CD4-positive, alpha-beta T cell treated with Interleukin-6 for 4 hours (primary cell): ENCODE measurements around the gene CEP112.

ENCODE experiments used
- DNase-seq: peaks from one replicate; pipeline ENCODE4 v3.0.0-alpha.2; 2020; ENCODE audit warnings: mixed read lengths

The CEP112 gene

DNA sequence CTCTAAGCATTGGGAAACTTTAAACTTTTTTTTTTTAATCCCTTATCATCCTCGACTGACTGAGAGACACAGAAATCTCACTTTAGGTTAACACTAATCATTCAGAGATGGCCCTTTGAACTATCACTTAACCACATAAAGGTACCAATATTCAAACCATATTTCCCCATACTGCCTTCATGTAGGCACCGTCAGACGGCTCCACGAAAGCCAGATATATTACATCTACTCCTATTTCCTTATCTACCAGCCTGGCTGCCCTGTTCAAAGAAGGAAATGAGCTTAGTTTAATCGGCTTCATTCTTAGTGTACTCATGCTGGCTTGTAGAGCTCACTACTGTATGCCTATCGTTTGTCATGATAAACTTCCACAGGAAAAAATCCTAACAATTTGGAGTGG, 270.9 kb downstream of the CEP112 start:
- no peak for DNase-seq

DNA sequence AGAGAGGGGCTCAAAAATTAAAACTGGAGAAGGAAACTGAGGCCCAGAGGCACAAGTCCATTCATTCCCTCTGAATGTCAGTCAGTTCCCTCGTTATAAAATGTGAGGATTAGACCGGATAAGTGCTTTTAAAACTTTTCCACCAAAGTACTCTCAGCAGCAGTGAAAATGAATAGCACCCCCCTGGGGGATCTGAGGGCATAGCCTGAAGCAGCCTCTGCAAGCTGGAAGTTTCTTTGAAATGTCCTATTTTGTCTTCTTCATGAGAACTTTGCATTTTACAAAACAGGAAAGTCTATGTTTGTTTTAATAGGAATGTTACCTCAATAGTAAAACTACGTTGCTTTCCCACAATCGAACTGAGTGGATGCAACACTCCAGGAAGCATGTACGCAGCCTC, 273.0 kb downstream of the CEP112 start:
- no peak for DNase-seq

DNA sequence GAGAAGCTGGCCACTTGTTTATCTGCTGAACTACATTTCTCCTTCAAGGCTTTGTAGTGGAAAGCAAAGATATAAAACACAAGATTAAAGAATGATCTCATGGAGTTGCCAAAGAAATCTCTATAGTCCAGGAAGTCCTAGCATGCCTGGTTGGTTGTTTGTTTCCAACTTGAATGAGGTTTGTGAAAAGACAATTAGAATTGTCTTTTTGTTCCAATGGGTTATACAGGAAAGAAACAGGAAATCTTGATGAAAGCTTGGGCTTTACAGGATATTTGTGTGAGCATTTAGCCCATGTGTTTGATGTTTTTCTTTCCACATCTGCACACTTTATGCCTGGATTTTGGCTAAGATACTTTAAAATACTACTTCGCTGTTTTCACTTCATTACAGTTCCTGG, 273.4 kb downstream of the CEP112 start:
- no peak for DNase-seq

DNA sequence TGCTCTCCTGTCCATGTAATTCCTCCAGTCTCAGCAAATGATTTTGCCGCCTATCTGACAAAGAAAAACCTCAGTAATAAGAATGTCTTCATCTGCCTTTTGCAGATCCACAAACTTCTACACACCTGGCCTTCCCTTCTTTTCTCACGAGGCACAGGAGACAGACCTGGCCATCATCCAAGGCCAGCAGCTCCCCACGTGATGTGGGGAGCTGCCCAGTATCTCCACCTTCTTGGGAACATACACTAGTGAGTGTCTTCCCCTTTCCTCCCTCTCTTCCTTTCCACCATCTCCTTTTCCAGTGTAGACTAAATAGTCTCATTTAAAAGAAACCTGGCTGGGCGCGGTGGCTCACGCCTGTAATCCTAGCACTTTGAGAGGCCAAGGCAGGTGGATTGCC, 274.4 kb downstream of the CEP112 start:
- no peak for DNase-seq

DNA sequence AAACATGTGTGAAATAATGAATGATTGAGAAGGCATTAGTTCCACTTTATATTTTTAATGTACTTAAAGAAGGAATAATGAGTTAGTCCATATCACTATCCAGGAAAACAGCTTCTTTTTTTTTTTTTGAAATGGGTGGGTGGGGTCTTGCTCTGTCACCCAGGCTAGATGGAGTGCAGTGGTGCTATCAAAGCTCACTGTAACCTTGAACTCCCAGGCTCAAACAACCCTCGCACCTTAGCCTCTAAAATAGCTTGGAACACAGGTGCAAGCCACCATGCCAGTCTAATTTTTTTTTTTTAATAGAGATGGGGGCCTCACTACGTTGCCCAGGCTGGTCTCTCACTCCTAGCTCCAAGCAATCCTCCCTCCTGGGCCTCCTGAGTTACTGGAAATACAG, 275.5 kb downstream of the CEP112 start:
- DNase-seq = no peak

DNA sequence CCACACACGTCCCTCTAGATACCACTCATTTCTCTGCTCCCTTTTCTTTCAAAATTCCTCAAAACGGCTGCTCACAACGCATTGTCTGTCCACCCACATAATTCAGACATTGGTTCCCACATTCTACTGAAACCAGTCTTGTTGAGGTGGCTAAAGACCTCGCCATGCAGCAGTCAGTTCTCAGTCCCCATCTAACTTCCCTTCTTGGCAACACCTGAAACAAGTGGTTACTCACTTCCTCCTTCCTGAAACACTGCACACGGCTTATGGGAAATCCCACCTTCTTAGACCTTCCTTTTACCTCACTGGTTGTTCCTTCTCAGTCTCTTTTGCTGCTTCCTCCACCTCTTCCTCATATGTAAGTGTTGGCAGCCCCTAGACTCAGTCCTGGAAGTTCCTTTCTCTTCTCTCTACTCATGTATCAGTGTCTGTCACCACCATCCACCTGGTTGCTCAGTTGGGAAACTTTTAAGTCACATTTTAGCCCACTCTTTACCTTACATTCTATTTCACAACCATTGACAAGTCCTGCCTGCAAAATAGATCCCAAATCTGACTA, 277.1 kb downstream of the CEP112 start:
- DNase-seq = no peak

DNA sequence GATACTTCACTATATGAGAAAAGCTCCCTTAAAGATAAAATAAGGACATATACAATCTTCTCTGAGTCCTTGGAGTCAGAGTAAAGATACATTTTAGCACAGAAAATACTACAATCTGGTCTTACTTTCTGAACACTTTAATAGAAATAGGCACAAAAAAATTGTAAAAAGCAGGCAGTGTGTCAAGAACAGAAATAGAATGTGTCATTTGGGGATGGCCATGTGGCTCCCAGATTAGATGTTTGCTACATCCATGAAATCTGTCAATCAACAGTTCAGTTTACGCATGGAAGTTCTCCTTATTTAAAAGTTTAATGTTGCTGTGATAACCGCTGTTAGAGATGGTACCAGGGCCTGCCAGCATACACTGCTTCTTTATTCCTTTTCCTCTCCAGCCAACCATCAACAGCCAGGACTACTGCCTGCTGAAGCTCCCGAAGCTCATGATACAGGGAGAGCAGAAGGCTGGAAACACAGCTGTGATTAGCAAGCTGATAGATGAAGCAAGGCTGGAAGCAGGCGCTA, 278.5 kb downstream of the CEP112 start:
- no peak for DNase-seq

DNA sequence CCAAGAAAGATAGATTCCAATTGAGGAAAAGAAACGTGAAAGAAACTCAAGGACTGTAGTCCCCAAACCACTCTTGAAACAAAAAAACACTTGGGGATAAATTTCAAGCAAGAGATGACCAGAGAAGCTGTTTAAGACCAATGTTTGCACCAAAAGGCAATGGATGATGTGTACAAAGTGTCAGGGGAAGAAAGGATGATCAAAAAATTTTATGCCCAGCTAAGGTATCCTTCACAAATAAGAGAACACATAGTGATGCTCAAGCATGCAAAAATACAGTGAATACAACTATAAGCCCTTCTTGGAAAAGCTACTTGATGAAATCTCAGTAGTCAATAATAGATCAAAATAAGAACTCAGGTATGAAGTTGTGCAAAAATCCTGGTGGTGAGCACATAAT, 281.1 kb downstream of the CEP112 start:
- no peak for DNase-seq

DNA sequence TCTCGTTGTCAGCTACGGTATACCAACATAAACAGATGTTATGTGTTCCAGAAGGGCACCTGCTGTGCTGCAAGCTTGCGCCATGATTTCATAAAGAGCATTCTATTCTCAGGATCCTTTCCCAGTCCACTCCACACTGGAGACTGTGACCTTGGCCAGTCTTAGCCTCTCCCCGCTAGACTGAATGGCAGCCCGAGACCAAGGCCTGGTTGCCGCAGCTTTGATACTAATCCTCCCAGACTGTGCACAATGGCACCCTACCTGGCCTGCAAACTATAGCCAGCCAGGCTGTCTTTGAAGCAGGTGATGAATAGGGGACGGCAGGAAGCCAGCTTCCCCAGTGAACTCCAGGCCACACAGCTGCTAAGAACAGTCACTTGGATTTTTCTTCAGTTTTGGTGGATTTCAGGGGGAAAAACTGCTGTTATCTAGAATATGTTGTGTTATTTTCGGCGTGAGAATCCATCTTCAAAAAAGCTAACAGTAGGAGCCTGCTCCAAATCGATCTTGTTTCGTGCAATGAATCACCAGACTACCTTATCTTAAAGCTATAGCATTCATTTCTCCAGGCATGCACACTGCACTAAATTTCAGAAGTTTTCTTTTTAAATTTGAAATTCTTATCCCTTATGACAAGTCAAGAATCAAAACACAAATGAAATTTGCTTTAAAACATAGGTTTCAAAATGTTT, 289.0 kb downstream of the CEP112 start:
- no peak for DNase-seq

DNA sequence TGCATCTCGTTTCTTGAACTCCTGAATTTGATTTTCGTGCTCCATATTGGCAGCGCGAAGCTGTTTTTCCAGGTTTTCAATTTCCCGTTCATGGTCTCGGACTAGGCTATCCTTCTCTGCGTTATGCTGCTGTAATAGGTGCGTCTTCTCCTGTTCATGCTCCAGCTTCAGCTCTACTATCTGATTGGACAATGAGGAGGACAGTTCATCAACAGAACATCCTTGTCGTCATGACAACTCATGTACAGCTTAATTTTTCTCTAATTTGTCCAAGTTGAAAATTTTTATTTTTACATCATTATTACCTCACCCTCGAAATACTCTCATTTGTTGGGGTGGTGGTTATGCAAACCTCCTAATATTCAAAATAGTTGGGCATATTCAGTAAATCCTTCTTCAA, 289.8 kb downstream of the CEP112 start:
- DNase-seq = no peak

DNA sequence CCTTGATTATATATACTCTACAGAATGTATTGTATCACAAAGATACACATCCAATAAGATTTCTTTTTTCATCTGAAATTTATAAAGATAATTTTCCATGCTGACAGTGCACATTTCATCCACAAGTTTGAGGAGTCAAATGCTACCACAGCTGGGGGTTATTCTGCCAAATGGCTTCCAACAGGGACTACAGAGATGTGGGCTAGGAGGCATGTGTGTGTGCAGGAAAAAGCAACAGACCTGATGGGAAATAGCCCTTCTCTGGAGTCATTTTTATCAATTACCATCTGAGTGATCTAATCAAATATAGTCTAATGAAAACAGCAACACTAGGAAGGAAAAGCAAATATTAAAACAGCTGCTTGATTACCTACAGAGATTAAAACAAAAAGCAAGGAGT, 290.5 kb downstream of the CEP112 start:
- DNase-seq = no peak

DNA sequence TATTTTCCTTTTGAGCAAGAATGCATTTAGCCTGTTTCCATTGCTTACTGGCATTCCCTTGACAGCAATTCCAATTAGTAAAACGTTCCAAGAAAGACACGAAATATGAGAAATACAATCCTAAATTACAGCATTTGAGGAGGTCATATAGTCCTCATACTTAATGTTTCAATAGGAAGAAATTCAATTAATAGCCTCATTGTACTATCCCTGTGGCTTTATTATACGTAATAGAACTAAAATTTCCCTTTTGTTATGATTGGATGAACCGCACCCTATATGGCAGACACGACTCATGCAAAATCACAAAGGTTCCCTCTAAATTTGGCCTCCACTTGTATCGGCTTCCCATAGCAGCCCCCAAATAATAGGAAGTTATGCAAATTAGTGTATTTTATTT, 291.7 kb downstream of the CEP112 start:
- no peak for DNase-seq

DNA sequence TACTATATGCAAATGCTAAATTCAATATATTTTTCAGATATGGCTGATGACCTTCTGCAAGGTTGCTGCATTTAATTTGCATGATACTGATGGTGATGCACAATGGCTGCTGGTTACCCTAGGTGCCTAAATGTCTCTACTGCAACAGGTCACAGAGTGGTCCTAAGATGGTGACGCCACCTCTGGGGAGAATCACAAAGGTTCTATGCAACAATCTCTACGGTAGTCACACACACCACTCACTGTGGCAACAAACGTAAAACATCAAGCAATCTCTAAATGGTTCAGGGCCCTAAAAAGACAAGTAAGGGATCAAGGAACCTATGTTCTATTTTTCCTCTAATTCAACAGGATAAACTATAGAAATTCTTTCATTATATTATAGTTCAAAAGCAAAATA, 293.3 kb downstream of the CEP112 start:
- no peak for DNase-seq

DNA sequence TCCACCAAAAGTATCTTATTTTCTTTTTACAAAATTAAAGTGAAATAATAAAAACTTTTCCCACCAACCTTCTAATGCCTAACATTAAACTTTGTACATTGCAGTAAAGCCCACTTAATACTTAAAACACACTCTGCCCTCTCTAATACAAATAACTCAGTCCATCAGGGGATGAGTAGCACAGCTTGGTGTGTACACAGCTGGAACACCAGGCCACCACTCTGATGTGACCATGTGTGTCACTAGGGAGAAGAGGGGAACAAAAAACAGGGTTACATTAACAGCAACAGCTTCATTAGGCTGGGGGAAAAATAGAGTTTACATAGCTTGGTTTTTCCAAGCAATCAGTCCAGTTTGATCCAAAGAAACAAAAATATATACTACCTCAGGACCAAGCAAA, 295.0 kb downstream of the CEP112 start:
- DNase-seq = no peak

DNA sequence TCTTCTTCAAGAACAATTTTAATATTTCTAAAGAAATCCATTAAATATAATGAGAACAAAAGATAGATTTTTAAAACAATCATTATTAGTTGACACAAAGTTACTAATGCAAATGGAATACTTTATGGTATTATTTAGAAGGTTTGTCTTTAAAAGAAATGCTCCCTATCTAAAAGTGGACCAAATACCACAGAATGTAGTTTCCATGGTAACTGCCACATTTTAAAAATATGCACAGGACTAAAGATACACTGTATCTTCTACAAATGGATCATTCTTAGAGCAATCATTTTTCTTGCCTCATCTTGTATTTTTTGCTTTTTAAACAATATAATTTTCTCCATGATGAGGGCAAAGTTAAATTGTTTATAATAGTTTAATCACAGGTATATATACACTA, 296.0 kb downstream of the CEP112 start:
- no peak for DNase-seq

DNA sequence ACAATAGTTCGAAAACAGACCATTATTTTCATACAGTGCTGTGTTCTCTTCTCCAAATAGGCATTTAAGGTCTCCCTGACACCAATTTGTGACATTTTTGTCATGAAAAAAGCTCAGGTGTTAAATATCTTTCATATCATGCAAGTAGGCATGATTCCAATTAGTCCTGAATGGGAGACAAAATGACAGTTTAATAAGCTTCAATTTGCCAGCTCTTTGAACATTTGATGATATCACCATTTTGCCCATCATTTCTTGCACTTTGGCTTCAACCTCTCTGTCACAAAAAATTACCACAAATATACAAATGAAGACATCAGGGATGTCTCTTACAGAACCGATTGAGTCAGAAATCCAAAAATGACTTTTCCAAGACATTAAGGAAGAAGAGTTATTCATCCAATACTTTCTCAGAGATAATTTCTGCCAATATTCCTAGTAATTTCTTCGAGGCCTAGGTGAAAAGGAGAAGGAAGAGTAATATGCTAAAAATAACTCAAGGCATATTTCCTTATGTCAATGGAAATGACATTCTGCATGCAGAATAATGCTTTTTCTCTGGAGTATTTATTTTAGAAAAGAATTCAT, 298.1 kb downstream of the CEP112 start:
- no peak for DNase-seq

DNA sequence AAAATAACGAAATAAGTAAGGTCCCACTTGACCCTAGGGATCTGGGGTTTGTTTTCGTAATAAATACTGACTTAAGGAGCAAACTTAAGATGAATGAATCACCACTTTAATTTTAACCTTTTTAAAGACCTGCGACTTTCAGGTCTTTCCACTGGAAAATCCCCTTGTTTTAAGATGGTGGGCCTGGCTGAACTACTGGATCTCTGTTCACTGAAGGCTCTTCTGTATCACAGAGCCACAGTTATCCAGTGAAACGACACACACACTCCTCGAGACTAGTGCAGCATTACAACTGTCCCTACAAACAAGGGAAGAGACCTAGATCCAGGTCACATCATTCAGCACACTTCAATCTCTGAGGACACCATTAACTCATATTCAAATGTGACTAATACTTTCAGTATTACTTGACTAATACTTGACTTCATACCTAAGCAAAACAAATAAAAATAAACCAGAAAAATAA, 299.0 kb downstream of the CEP112 start:
- DNase-seq = no peak

DNA sequence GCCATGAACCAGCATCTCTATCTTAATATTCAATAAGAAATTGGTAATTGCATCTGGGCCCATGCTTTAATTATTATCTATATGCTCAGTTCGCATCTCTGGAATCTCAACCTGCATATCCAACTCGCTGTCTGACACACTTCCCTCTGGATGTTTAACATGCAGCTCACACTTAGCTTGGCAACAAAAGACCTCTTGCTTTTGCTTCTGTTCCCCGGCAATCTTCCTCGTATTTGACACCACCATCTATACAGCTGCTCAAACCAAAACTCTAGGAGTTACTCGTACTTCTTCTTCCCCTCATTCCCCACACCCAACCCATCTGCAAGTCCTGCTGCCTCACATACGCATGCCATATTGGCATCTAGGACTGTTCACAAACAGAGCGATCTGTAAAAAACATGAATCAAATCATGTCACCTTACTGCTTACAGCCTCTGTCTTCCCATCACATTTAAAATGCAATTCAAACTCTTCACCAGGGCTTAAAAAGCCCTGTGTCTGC, 300.6 kb downstream of the CEP112 start:
- DNase-seq = no peak

DNA sequence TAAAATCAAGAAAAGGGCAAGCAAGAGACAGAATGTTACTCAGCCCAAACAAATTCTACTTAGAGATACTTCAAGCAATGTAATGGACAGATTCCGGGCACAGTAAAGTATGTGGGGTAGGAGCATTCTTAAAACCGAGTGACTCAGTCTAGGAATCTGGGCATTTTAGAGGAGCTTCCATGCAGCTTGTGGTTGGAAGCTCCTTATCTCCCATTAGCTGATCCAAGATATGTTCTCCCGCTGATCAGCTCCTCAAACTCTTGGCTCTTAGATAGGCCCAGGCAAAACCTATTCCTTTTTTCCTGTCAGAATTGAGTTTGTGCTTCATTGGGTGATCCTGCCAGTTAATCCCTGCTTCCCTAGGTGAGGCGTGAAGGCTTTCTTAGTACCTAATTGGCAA, 303.3 kb downstream of the CEP112 start:
- no peak for DNase-seq

DNA sequence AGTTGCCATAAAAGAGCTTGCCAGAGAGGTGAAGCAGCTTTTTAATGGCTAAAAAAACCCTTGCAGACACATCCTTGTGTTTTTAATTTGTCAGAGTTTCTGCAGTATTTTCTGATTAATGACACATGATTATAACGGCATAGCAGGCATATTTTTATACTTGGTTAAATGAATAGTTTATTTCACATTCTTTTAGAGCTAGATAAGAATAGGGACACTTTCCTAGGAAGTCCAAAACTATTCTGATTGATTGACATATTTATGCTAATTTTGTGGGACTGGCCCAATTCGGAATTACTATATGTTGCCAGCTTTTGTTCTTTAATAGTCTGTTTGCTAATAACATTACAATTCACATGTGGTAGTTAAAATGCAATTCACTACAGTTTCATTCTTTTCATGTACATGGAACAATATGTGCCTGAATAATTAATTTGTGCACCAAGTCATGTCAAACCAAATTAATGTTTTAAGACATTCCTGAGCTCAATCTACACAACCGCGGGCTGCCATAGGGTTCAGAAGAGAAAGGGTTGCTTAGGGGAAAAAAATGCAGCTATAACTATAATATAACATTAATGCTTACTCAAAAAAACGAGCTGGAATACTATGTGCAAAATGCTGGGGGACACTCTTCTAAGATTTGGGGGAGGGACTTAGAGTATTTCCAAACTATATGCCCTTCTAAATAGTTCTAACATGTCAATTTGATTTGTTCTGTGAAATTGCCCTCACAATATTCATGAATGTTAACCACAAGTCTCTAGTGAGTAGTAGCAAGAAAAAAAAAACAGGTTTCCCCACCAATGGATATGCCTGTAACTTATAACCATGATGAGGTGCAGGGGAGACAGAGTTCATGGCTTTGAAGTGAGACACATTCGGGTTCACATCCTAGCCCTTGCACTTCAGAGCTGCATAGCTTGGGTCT, 305.4 kb downstream of the CEP112 start:
- DNase-seq = no peak

DNA sequence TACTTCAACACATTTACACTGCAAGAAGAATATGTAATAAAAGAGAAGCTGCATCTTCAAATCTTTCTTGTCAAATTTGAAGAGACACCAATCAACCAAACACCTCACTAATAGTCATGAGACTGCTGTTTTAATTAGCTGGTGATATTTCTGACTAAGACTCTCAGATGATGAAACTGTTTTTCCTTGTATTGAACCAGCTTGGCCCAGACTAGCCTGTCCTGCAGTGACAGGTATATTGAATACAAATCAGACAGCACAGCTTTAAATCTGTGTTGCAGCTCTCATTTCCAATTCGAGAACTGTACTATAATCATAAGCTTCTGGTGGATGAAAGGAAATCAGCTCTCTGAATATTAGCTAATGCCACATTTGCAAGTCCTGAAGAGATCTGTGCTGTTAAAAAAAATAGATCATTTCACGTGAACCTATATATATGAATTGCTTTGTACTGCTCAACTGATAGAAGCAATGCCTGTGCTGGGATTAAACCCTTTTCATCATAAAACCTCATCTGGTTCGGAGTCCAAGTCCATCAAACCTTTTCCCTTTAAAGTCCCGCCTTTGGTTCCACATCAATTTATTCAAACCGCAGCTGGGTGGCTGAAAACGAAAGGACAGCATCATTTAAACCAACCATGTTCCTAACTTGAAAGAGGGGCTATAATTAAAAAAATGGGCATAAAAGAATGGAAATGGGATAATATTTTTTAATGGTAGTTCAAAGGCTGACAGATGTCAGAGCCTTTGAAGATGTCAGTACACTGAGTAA, 306.2 kb downstream of the CEP112 start:
- no peak for DNase-seq

DNA sequence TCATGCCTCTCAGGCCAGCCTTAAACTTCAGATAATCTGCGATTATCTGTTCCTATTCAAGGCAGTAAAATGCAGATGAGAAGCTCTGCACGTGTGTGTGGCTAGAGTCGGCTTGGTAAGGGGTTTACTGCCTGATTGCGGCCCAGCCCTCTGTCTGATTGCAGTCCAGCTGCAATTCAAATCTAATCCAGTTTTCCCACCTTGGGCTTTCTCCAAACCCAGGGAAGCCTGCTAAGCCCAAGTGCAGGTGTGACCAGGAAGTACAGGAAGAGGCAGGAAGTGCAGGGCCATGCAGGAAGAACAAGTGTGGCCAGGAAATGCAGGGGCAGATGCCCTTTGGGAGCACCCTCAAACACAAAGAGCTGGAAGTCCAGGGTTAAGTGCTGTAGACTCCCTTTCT, 314.9 kb downstream of the CEP112 start:
- DNase-seq = no peak
